ENCODE measurements around the gene TNIP1.

DNA sequence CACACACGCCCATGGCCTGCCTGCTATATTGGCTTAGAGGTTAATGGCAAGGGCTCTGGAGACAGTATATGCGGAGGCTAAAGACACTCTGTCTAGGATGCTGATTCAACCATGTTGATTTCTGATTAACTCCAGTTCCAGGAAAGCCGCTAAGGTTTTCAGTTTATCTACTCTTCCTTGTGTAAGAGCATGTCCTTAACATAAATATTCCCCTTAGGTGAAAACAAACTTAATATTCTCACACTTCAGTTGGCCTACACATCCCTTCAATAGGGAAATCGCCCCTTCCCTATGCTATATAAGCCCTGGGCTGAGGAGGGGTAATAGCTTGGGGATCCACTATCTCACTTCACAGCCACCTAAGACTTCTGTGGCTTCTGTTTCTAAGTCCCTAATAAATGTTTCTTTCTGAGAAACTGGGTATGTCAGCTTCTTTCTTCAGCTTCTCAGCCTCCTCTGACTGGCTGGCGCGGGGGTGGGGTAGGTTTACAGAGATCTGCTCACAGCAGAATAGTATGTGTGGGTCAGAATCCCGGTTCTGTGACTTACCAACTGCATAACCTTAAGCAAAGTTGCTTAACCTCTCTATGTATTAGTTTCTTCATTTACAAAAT is 64.8 kb downstream of the TNIP1 start:
- TF ChIP-seq, protein P1, sequence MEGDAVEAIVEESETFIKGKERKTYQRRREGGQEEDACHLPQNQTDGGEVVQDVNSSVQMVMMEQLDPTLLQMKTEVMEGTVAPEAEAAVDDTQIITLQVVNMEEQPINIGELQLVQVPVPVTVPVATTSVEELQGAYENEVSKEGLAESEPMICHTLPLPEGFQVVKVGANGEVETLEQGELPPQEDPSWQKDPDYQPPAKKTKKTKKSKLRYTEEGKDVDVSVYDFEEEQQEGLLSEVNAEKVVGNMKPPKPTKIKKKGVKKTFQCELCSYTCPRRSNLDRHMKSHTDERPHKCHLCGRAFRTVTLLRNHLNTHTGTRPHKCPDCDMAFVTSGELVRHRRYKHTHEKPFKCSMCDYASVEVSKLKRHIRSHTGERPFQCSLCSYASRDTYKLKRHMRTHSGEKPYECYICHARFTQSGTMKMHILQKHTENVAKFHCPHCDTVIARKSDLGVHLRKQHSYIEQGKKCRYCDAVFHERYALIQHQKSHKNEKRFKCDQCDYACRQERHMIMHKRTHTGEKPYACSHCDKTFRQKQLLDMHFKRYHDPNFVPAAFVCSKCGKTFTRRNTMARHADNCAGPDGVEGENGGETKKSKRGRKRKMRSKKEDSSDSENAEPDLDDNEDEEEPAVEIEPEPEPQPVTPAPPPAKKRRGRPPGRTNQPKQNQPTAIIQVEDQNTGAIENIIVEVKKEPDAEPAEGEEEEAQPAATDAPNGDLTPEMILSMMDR (IDR thresholded peaks at IDR 0.05) = no peak
- TF ChIP-seq POLR2A (IDR thresholded peaks at IDR 0.05) (no peak), EP300 (IDR thresholded peaks at IDR 0.05) (no peak)

Data from sigmoid colon (tissue), 4 donors.